HG03565 (cell line): ENCODE results near the gene MPPED1.

Experiments
- ATAC-seq: cut with Tn5 transposase; IDR thresholded peaks from one replicate; pipeline ENCODE4 v1.9.1; 2021; ENCODE audit warnings: mild to moderate bottlenecking, moderate library complexity; ENCODE audit not compliant: unreplicated experiment

The MPPED1 gene

GRCh38 chr22:43446037-43446803 lies 34.4 kb downstream of the MPPED1 start:
- no peak for ATAC-seq

- ATAC-seq, result no peak
Measured at GRCh38 chr22:43446916-43447315, 35.1 kb downstream of the MPPED1 start.

- ATAC-seq, result no peak
Measured at GRCh38 chr22:43447380-43447779, 35.6 kb downstream of the MPPED1 start.

GRCh38 chr22:43448048-43448447 lies 36.2 kb downstream of the MPPED1 start:
- ATAC-seq, result no peak

GRCh38 chr22:43449205-43449830 lies 37.5 kb downstream of the MPPED1 start:
- ATAC-seq, result no peak

- no peak for ATAC-seq
Measured at GRCh38 chr22:43449831-43450225, 38.0 kb downstream of the MPPED1 start.

- no peak for ATAC-seq
Measured at GRCh38 chr22:43451371-43452050, 39.7 kb downstream of the MPPED1 start.

GRCh38 chr22:43455846-43456245 lies 44.0 kb downstream of the MPPED1 start:
- ATAC-seq, result no peak

- ATAC-seq, result no peak
Measured at GRCh38 chr22:43457002-43457401, 45.2 kb downstream of the MPPED1 start.

GRCh38 chr22:43462701-43463100 lies 50.9 kb downstream of the MPPED1 start:
- ATAC-seq, result no peak

- ATAC-seq, result no peak
Measured at GRCh38 chr22:43464809-43465208, 53.0 kb downstream of the MPPED1 start.

- no peak for ATAC-seq
Measured at GRCh38 chr22:43465291-43466015, 53.6 kb downstream of the MPPED1 start.

- no peak for ATAC-seq
Measured at GRCh38 chr22:43466710-43467109, 54.9 kb downstream of the MPPED1 start.

GRCh38 chr22:43467216-43467940 lies 55.6 kb downstream of the MPPED1 start:
- no peak for ATAC-seq

GRCh38 chr22:43470253-43470652 lies 58.4 kb downstream of the MPPED1 start:
- ATAC-seq, result no peak

GRCh38 chr22:43470941-43471585 lies 59.2 kb downstream of the MPPED1 start:
- no peak for ATAC-seq

GRCh38 chr22:43471606-43472135 lies 59.9 kb downstream of the MPPED1 start:
- ATAC-seq, result no peak

GRCh38 chr22:43473031-43473430 lies 61.2 kb downstream of the MPPED1 start:
- no peak for ATAC-seq

- no peak for ATAC-seq
Measured at GRCh38 chr22:43473441-43473840, 61.6 kb downstream of the MPPED1 start.
